ENCODE data around the gene OR1E2. TPM values are rescaled to one million over a fixed set of nuclear protein-coding genes. Genes with fewer than 3 reads are reported as not detected.

OR1E2 gene
- not detected in 2 replicates for total RNA-seq

GRCh38 chr17:3433741-3434140 lies at the start of gene OR1E2:
Gene OR1E2, minus strand, starts transcription at chr17:3433841. Its CDS starts 0 bp downstream, at chr17:3433841.

GRCh38 chr17:3475812-3476610 lies 42.4 kb upstream of the OR1E2 start, which contains the start of gene ASPA:
Gene ASPA, plus strand, starts transcription at chr17:3475997. Its CDS starts 163 bp downstream, at chr17:3476160.

GRCh38 chr17:3471599-3471998 lies 38.0 kb upstream of the OR1E2 start, which contains the start of gene SPATA22:
Gene SPATA22, minus strand, starts transcription at chr17:3471819. Its CDS starts 2,494 bp downstream, at chr17:3469325.

GRCh38 chr17:3411070-3411469 lies 22.6 kb downstream of the OR1E2 start, which contains the start of gene OR3A3:
Gene OR3A3, plus strand, starts transcription at chr17:3411370.

GRCh38 chr17:3398310-3398709 lies 35.3 kb downstream of the OR1E2 start, which contains the start of gene OR1E1:
Gene OR1E1, minus strand, starts transcription at chr17:3398410. Its CDS starts 0 bp downstream, at chr17:3398410.

GRCh38 chr17:3385869-3386816 lies 47.5 kb downstream of the OR1E2 start, which contains the start of gene OR3A2:
Gene OR3A2, minus strand, starts transcription at chr17:3386308.

Other genes starting within 250 kb of the OR1E2 start
- gene OR1A2, start 236.3 kb downstream of the OR1E2 start, total RNA-seq: not detected in 2 replicates
- not detected in 2 replicates for gene OR1A1, start 226.2 kb downstream of the OR1E2 start, total RNA-seq
- not detected in 2 replicates for gene OR3A1, start 135.5 kb downstream of the OR1E2 start, total RNA-seq
- gene OR3A2, start 47.5 kb downstream of the OR1E2 start, total RNA-seq: not detected in 2 replicates
- gene OR1E1, start 35.4 kb downstream of the OR1E2 start, total RNA-seq: not detected in 2 replicates
- not detected in 2 replicates for gene OR3A3, start 22.5 kb downstream of the OR1E2 start, total RNA-seq
- gene SPATA22, start 38.0 kb upstream of the OR1E2 start, total RNA-seq: 0.56 TPM in 1 of 2 replicates, not detected in the other
- gene ASPA, start 42.2 kb upstream of the OR1E2 start, total RNA-seq: 7.0 and 7.8 TPM in 2 replicates
- gene TRPV3, start 124.0 kb upstream of the OR1E2 start, total RNA-seq: 1.0 and 4.7 TPM in 2 replicates
- gene TRPV1, start 175.6 kb upstream of the OR1E2 start, total RNA-seq: 1.5 and 2.3 TPM in 2 replicates
- 8.3 and 10.7 TPM in 2 replicates for gene SHPK, start 202.4 kb upstream of the OR1E2 start, total RNA-seq
- gene CTNS, start 202.9 kb upstream of the OR1E2 start, total RNA-seq: 13.9 and 23.1 TPM in 2 replicates
- 169 and 191 TPM in 2 replicates for gene TAX1BP3, start 234.7 kb upstream of the OR1E2 start, total RNA-seq
- 4.7 and 8.5 TPM in 2 replicates for gene EMC6, start 235.0 kb upstream of the OR1E2 start, total RNA-seq

Data from cardiac ventricle fibroblast (primary cell).